Epithelial cell of proximal tubule (primary cell): ENCODE results near the gene SLC25A39. TPM values are rescaled to one million over a fixed set of nuclear protein-coding genes. Genes with fewer than 3 reads are reported as not detected.

Experiments used
- DNase-seq: peaks from one replicate; pipeline ENCODE4 v3.0.0-alpha.2; 2011; ENCODE audit warnings: low read depth
- H3K4me3 ChIP-seq: 2 replicates; pipeline ENCODE4 v1.5.1; 2011; ENCODE audit warnings: low read depth, mild to moderate bottlenecking, low read length
- total RNA-seq: library from RNA; depleted of rRNA; stranded (reverse); fragments of >200 nt; gene quantifications from 2 replicates; pipeline ENCODE4 v1.2.3, GENCODE V29; 2015
- TF ChIP-seq, protein P1 (sequence below): conservative IDR thresholded peaks from 2 replicates; pipeline ENCODE4 v1.5.1; 2012; ENCODE audit warnings: low read depth, mild to moderate bottlenecking, low read length

SLC25A39 gene
- total RNA-seq, 1 donor from 2014 or later = 161 TPM

- TF ChIP-seq, protein P1, sequence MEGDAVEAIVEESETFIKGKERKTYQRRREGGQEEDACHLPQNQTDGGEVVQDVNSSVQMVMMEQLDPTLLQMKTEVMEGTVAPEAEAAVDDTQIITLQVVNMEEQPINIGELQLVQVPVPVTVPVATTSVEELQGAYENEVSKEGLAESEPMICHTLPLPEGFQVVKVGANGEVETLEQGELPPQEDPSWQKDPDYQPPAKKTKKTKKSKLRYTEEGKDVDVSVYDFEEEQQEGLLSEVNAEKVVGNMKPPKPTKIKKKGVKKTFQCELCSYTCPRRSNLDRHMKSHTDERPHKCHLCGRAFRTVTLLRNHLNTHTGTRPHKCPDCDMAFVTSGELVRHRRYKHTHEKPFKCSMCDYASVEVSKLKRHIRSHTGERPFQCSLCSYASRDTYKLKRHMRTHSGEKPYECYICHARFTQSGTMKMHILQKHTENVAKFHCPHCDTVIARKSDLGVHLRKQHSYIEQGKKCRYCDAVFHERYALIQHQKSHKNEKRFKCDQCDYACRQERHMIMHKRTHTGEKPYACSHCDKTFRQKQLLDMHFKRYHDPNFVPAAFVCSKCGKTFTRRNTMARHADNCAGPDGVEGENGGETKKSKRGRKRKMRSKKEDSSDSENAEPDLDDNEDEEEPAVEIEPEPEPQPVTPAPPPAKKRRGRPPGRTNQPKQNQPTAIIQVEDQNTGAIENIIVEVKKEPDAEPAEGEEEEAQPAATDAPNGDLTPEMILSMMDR = no peak
- peak overlapping the region; percentile 57 for H3K4me3 ChIP-seq
- no peak for DNase-seq
These were observed 15.8 kb downstream of the SLC25A39 start for GRCh38 chr17:44308865-44309264.

- H3K4me3 ChIP-seq = peak within 1 kb of the TSS; percentile 57
- TF ChIP-seq, protein P1 = no peak
- no peak for DNase-seq
These were observed 16.3 kb downstream of the SLC25A39 start, which contains the start of gene RUNDC3A for GRCh38 chr17:44308320-44308818. Gene RUNDC3A, plus strand, starts transcription at chr17:44308601. Its CDS starts 232 bp downstream, at chr17:44308833.

GRCh38 chr17:44307387-44308186 lies 17.0 kb downstream of the SLC25A39 start:
- peak overlapping the region; percentile 37 for H3K4me3 ChIP-seq
- no peak for DNase-seq
- TF ChIP-seq, protein P1 = no peak

GRCh38 chr17:44304651-44305050 lies 20.0 kb downstream of the SLC25A39 start:
- no peak overlapping the region for H3K4me3 ChIP-seq
- TF ChIP-seq, protein P1 = no peak
- DNase-seq = no peak

DNA sequence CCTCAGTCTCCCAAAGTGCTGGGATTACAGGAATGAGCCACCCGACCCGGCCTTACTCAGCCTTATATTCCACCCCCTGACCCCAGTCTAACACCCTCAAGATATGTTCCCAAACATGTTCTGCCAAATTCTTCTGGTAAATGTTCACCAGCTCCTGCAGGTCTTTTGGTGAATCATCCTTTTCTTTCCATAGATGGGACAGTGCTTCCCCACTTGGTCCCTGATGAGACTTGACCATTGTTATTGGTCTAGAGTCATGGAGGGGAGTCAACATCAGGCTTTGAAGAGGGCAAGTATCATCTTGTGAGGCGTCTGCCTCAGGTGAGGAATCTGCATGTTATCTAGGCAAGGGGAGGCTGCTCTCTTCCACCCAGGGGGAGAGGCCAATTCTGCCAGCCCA lies 26.6 kb downstream of the SLC25A39 start:
- DNase-seq = no peak
- TF ChIP-seq, protein P1 = no peak
- H3K4me3 ChIP-seq = no peak overlapping the region

DNA sequence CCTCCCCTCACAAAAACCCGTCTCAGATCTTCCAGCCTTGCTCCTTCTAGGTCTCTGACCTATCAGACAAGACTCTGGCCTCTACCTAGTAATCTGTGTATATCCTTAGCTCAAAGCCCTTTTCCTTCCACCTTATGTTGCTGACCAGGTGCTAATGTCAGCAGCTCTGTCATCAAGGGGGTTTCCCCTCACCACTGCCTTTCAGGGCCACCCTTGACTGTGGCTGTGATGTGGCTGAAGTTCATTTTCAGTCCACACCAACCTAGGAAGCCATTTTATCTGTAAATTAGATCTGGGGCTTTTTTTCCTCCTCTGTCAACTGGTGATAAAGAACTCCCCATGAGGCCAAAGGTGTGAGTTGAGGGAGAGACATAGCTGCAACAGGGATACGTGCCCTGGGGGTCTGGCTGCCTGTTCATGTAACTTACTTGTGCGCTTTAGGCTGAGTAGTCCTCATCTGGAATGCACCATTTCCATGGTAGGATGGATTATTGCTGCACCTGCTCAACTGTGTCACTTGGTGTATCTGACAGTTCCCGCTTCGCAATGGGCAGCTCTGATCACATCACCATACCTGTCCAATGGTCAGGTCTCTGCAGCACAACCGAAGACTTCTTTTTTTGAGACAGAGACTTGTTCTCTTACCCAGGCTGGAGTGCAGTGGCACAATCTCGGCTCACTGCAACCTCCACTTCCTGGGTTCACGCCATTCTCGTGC lies 31.0 kb downstream of the SLC25A39 start:
- H3K4me3 ChIP-seq = no peak overlapping the region
- TF ChIP-seq, protein P1 = no peak
- no peak for DNase-seq
